ENCODE results near the gene KLK14.

The KLK14 gene

DNA sequence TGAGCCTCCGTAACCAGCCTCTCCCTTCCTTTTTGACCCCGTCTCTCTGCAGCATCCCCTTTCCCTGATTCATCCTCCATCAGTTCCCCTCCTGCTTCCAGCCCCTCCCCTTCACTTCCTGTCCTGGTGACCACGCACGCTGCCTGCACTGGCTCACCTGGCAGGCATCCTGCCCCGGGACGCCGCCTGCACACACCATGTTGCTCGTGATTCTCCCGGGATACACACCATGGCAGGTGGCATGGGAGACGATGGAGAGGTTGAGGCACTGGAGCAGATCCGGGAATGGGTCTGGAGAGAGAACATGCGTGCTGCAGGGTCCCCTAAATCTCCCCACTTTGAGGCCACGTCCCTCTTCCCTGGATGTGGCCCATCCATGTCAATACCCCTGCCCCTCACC lies 52.1 kb downstream of the KLK14 start:
- H3K27me3 ChIP-seq, result peaks cover 27% of the 10 kb centered on the region
- H3K4me1 ChIP-seq, result no peaks in the 10 kb centered on the region
- no peak overlapping the region for H3K4me3 ChIP-seq (ENCODE audit: low read depth, low read length)
- no peak for DNase-seq
- no peak for TF ChIP-seq CTCF (IDR thresholded peaks at IDR 0.05; ENCODE audit: low read depth, low read length)
- H3K36me3 ChIP-seq, result no peaks in the 10 kb centered on the region
- no peaks in the 10 kb centered on the region; the same call in 1 of the 2 replicates for H3K9me3 ChIP-seq

DNA sequence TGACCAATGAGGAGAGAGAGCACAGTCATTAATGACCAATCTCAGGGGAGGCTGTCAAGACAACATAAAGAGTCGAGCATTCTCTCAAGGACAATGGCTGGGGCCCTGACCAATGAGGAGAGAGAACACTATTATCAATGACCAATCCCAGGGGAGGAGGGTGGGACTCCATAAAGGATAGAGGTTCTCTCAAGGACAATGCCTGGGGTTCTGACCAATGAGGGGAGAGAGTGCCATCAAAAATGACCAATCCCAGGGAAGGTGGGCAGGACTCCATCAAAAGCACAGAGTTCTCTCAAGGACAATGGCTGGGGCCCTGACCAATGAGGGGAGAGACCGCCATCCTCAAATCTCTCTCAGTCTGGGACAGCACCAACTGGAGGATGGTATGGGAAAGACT lies 53.0 kb downstream of the KLK14 start:
- no peaks in the 10 kb centered on the region for H3K36me3 ChIP-seq
- H3K4me3 ChIP-seq (ENCODE audit: low read depth, low read length), result no peak overlapping the region
- H3K4me1 ChIP-seq, result no peaks in the 10 kb centered on the region
- DNase-seq, result no peak
- H3K27me3 ChIP-seq, result peaks cover 35% of the 10 kb centered on the region
- TF ChIP-seq CTCF (IDR thresholded peaks at IDR 0.05; ENCODE audit: low read depth, low read length), result no peak
- no peaks in the 10 kb centered on the region; the same call in 1 of the 2 replicates for H3K9me3 ChIP-seq

All from BE2C (cell line).